SK-N-MC (cell line): Measurements from ENCODE around the gene EFR3B.

Experiments
- EZH2 ChIP-seq: fragments of 200-600 bp; sonication (generic); IDR thresholded peaks from one replicate; pipeline ENCODE4 v1.6.1; 2017; ENCODE audit warnings: antibody characterized with exemption
- POLR2AphosphoS5 ChIP-seq: IDR thresholded peaks from 2 replicates; pipeline ENCODE4 v1.6.1; 2012; ENCODE audit warnings: mild to moderate bottlenecking, low read depth, low read length, borderline replicate concordance

DNA sequence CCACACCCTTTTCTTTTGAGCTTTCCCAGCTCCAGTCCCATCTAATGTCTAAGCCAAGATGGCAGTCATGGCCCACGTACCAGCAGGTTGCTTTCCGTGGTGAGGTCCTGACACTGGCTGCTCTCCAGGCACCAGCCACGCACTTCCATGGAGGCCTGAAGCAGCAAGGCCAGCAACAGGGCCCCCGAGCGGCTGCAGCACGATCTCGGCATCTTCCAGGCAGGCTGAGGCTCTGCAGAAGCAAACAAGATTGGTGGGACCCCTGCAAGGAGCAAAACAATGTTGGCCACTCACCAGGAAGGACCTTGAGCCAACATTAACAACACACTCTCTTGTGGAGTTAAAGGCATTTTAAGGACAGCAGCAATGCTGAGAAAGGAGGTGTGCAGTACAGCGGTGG lies 122.7 kb downstream of the EFR3B start:
- no peak for TF ChIP-seq EZH2
- no peak for TF ChIP-seq POLR2AphosphoS5
